KOPT-K1 (cell line): ENCODE data around the gene SMIM29.

ENCODE experiments used
- H3K27ac ChIP-seq: fragments of 200-600 bp; sonication (generic); 2 replicates; pipeline ENCODE4 v1.5.1; 2016; ENCODE audit warnings: antibody characterized with exemption, mild to moderate bottlenecking, low read depth, low read length; ENCODE audit not compliant: poor library complexity, severe bottlenecking
- H3K36me3 ChIP-seq: fragments of 200-600 bp; sonication (generic); 2 replicates; pipeline ENCODE4 v1.5.1; 2017; ENCODE audit warnings: antibody characterized with exemption, mild to moderate bottlenecking, low read length, moderate library complexity; ENCODE audit not compliant: insufficient read depth
- H3K9me3 ChIP-seq: fragments of 200-600 bp; sonication (generic); 2 replicates; pipeline ENCODE4 v1.5.1; 2017; ENCODE audit warnings: antibody characterized with exemption, low read length, mild to moderate bottlenecking; ENCODE audit not compliant: insufficient read depth, poor library complexity, severe bottlenecking

The SMIM29 gene

DNA sequence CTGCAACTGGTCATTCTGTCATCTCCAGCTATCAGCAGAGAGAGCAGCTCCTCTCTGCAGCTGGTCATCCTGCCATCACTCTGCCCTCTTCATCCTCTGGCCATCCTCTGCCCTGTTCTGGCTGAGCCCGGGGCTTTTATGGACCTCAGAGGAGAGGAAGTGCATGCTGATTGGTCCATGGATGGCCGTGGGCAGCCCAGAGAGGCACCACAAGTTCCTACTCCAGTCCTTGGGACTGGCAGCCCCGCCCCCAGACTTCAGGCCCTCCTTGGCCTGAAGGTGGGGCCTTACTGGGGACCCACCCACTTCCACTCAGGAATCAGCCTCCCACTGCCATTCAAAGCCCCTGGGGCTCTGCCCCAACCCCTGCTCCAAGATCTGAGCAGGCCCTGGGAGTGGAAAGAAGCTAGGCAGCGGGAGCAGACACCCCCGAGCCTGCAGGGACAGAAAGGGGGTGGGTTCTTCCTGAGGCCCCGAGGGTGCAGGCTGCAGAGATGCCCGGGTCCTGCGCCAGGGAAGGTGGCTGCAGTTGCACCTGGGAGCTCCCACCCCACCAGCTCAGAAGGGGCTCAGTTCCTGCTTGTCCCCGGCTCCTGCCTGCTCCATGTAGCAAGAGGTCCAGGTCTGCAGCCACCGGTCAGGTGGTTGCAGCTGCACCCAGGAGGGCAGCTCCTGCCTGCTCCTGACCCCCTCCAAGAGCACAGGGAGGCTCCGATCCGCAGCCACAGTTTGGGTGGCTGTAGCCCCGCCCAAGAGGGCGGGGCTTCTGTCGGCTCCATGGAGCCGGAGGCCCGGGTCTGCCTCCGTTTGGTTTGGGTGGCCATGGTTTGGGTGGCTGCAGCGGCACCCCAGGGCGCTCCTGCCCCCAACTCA lies 46.2 kb downstream of the SMIM29 start:
- H3K9me3 ChIP-seq, result peaks cover 10% of the 10 kb centered on the region
- no peak overlapping the region for H3K27ac ChIP-seq
- no peaks in the 10 kb centered on the region for H3K36me3 ChIP-seq

DNA sequence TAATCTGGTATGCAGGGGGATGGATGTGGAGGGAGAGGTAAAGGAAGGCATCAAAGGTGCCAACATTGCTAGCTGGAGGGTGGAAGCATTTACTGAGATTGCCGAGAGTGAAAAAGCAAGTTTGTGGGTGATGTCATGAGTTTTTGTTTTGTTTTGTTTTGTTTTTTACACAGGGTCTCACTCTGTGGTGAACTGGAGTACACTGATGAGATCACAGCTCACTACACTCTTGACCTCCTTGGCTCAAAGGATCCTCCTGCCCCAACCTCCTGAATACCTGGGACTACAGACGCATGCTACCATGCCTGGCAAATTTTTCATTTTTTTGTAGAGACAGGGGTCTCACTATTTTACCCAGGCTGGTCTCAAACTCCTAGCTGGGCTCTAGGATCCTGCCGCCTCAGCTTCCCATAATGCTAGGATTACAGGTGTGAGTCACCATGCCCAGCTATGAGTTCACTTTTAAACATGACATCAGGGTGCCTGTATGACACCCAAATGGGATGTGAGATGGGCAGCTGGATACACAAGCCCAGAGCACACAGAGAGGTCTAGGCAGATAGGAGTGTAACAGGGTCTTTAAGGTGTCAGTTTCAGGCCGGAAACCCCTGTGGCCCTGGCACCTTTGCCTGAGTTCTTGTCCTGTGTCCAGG lies 47.2 kb downstream of the SMIM29 start:
- H3K27ac ChIP-seq, result no peak overlapping the region
- peaks cover 10% of the 10 kb centered on the region for H3K9me3 ChIP-seq
- no peaks in the 10 kb centered on the region for H3K36me3 ChIP-seq

DNA sequence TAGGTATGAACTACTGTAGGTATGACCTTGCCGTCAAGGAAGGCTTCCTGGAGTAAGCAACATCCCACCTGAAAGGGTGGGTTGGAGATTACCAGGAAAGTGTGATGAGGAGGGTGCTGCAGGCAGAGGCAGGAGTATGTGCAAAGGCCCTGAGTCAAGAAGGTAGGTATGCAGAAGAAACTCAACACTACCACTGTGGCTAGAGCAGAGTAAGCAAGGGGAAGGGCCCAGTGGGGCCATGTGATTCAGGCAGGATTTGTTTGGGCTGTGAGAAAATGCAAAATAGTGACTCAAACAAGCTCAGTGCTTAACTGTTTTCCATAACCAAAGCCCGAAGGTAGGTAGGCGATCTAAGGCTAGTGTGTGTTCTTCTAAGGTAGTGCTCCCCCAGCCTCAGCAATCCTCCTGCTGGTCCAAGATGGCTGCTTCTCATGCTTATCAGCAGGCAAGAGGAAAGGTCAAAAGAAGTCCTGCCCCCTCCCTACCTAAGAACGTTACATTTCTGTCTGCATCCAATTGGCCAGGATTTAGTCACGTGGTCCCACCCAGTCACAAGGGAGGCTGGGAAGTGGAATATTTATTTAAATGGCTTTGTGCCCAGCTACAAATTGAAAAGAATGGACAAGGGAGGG lies 48.4 kb downstream of the SMIM29 start:
- H3K36me3 ChIP-seq, result no peaks in the 10 kb centered on the region
- no peak overlapping the region for H3K27ac ChIP-seq
- H3K9me3 ChIP-seq, result peaks cover 10% of the 10 kb centered on the region

DNA sequence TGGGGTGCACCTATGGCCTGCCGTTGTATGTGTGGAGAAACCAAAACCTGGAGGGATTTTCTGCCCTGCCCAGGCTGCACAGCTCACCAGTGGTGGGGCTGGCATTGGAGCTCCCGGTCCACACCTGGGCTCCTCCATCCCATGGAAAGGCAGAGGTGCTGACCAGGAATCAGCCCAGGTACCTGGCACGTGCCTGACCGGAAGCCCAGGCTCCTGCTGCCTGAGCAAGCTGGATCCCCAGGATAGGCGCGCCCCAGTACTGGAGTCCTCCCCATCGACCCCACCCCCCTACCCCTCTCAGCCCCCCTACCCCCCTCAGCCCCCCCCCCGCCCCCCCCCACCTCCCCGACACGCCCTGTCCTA lies 52.0 kb downstream of the SMIM29 start:
- peaks cover 2% of the 10 kb centered on the region for H3K9me3 ChIP-seq
- H3K36me3 ChIP-seq, result no peaks in the 10 kb centered on the region
- no peak overlapping the region for H3K27ac ChIP-seq
